Panc1 (cell line): Measurements from ENCODE around the gene SLC35C1.
"Not testable (repeated sequence)": the region's sequence is repeated elsewhere in the genome, so short reads cannot be mapped to it uniquely, and the experiment has no call there.

Experiments
- CTCF ChIP-seq: fragments of 450-650 bp; IDR thresholded peaks from 2 replicates; pipeline ENCODE4 v1.5.1; 2017; ENCODE audit warnings: mild to moderate bottlenecking
- POLR2AphosphoS5 ChIP-seq: IDR thresholded peaks from 2 replicates; pipeline ENCODE4 v1.6.1; 2012; ENCODE audit warnings: mild to moderate bottlenecking, low read depth, low read length, moderate library complexity
- REST ChIP-seq, 2 experiments: IDR thresholded peaks; 2 replicates each; pipeline ENCODE4 v1.6.1; 2011 to 2012; ENCODE audit warnings: low read depth in 2 of 2, control low read depth in 1 of 2, low read length in 1 of 2, mild to moderate bottlenecking in 1 of 2, moderate library complexity in 1 of 2; ENCODE audit not compliant: insufficient read depth in 1 of 2
- SIN3A ChIP-seq: IDR thresholded peaks from 2 replicates; pipeline ENCODE4 v1.6.1; 2012; ENCODE audit warnings: low read depth, mild to moderate bottlenecking, low read length, moderate library complexity, borderline replicate concordance; ENCODE audit not compliant: insufficient read depth
- TCF7L2 ChIP-seq: IDR thresholded peaks from 2 replicates; pipeline ENCODE4 v1.6.1; 2011; ENCODE audit warnings: mild to moderate bottlenecking, low read depth, low read length, inconsistent platforms

GRCh38 chr11:45808427-45808826 lies 3.5 kb downstream of the SLC35C1 start:
- TF ChIP-seq CTCF; REST (IDR thresholded peaks at IDR 0.05; ENCODE audit: insufficient read depth in 1 of 2, low read depth in 2 of 2, low read length in 1 of 2); SIN3A; TCF7L2; POLR2AphosphoS5: not testable (repeated sequence)
